Ishikawa (cell line): ENCODE data around the gene EIF4G2.

Source experiments
- CREB1 ChIP-seq: IDR thresholded peaks from 2 replicates; pipeline ENCODE4 v1.6.1; 2012; ENCODE audit warnings: low read depth
- EP300 ChIP-seq: IDR thresholded peaks from 2 replicates; pipeline ENCODE4 v1.6.1; 2012; ENCODE audit warnings: borderline replicate concordance

DNA sequence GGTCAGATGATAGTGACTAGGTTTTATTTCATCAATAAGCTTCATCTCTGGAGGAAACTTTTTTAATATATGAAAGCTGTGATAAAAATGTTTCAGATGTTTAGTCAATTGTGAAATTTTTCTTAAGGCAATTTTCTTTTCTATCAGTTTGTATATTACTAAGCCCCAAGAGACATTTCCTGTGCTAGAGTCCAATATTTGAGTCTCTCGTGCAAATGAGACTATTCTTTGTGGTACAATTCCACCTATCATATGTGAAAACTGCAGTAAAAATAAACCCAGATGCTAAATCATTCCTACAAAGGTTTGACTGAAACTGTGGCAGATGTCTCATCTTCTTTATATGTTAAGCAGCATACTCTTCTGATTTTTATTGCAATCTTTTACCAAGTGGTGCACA, 29.6 kb downstream of the EIF4G2 start:
- TF ChIP-seq CREB1 (no peak), EP300 (no peak)
